Endodermal cell (in vitro differentiated cells): Measurements from ENCODE around the gene MTG2. TPM values are rescaled to one million over a fixed set of nuclear protein-coding genes. Genes with fewer than 3 reads are reported as not detected.

Source experiments
- DNase-seq: peaks from one replicate; pipeline ENCODE4 v3.0.0-alpha.2; 2017
- H3K27ac ChIP-seq: 2 replicates; pipeline ENCODE4 v1.5.1; 2013; ENCODE audit warnings: mild to moderate bottlenecking, low read depth, low read length, moderate library complexity
- H3K27me3 ChIP-seq: 2 replicates; pipeline ENCODE4 v1.6.1; 2013; ENCODE audit warnings: mild to moderate bottlenecking, low read length, moderate library complexity; ENCODE audit not compliant: insufficient read depth, control insufficient read depth, poor library complexity, severe bottlenecking
- H3K36me3 ChIP-seq: 2 replicates; pipeline ENCODE4 v1.7.0; 2013; ENCODE audit warnings: mild to moderate bottlenecking, low read length, moderate library complexity; ENCODE audit not compliant: control insufficient read depth, insufficient read depth
- H3K4me1 ChIP-seq: one replicate; pipeline ENCODE4 v1.7.0; 2013; ENCODE audit warnings: low read length; ENCODE audit not compliant: control insufficient read depth, insufficient read depth
- H3K4me3 ChIP-seq: 2 replicates; pipeline ENCODE4 v1.5.1; 2013; ENCODE audit warnings: mild to moderate bottlenecking, low read length, moderate library complexity
- H3K9ac ChIP-seq: 2 replicates; pipeline ENCODE4 v1.6.1; 2013; ENCODE audit warnings: mild to moderate bottlenecking, low read length, moderate library complexity; ENCODE audit not compliant: poor library complexity, severe bottlenecking; ENCODE audit errors: extremely low read depth
- H3K9me3 ChIP-seq: 2 replicates; pipeline ENCODE4 v1.6.1; 2013; ENCODE audit warnings: mild to moderate bottlenecking, low read length, moderate library complexity; ENCODE audit not compliant: control insufficient read depth
- H3K27ac Mint-ChIP-seq: 2 replicates; pipeline ENCODE4 v1.8.0; 2020; ENCODE audit warnings: mixed read lengths
- H3K27me3 Mint-ChIP-seq: 2 replicates; pipeline ENCODE4 v1.8.0; 2021; ENCODE audit warnings: mild to moderate bottlenecking, mixed read lengths; ENCODE audit not compliant: insufficient read depth
- H3K36me3 Mint-ChIP-seq: 2 replicates; pipeline ENCODE4 v1.8.0; 2020; ENCODE audit warnings: low read depth, mixed read lengths
- H3K4me1 Mint-ChIP-seq: 2 replicates; pipeline ENCODE4 v1.8.0; 2020; ENCODE audit warnings: mixed read lengths
- H3K4me3 Mint-ChIP-seq: 2 replicates; pipeline ENCODE4 v1.8.0; 2020; ENCODE audit warnings: mild to moderate bottlenecking, moderate library complexity, mixed read lengths
- H3K9me3 Mint-ChIP-seq: 2 replicates; pipeline ENCODE4 v1.8.0; 2020; ENCODE audit warnings: mild to moderate bottlenecking, mixed read lengths
- WGBS, 2 experiments: methylation state at CpG; one replicate each; pipeline versions ENCODE4 v1.1.5 to v1.1.7; 2013; ENCODE audit warnings: missing lambda C conversion rate in 2 of 2, mixed read lengths in 1 of 2; ENCODE audit not compliant: insufficient coverage in 1 of 2, insufficient read length in 1 of 2; 5-methylcytosine and 5-hydroxymethylcytosine counted together
- total RNA-seq, 2 donors: library from RNA; stranded (reverse); fragmentation: NEBNext Ultra II Directional in 1 of 2; extraction: Animal tissue kit (Norgen Biotek cat#: 25700) in 1 of 2; gene quantifications; 2 replicates in 1 of 2; 3 replicates in 1 of 2; pipeline ENCODE4 v1.2.1, GENCODE V29; 2021
- TF ChIP-seq, protein P1 (sequence below): fragments of 200-600 bp; sonication (generic); conservative IDR thresholded peaks from 2 replicates; pipeline ENCODE4 v1.5.0; 2021; ENCODE audit warnings: antibody characterized with exemption, mild to moderate bottlenecking

Gene MTG2
- total RNA-seq, 2 donors from 2014 or later, result 28.2 to 29.6 TPM

DNA sequence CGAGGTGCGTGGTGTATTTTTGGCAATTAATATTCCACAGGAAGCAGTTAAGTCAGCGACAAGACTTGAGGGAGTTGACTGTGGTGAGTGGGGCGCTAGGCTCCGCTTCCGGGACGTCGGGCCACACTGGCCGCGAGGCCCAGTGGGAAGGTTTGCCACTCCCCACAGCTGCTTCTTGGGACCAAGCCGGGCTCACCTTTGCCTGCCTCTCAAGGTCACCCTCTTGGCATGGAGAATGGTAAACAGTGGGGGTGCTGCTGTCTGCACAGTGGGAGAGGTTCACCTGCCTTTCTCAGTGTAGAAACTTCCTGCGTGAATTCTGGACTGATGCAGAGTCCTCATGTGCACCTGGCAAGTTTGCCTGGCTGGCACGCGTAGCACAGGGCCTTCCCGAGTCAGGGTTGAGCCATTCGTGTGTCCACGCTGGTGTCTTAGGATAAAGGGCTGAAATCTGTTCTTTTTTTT lies 61.8 kb downstream of the MTG2 start:
- Mint-ChIP-seq H3K27me3 (no peaks in the 10 kb centered on the region), H3K27ac (no peak overlapping the region), H3K4me1 (peaks cover 4% of the 10 kb centered on the region), H3K36me3 (peaks cover 32% of the 10 kb centered on the region), H3K4me3 (no peak overlapping the region), H3K9me3 (no peaks in the 10 kb centered on the region)
- H3K4me3 ChIP-seq, result no peak overlapping the region
- H3K4me1 ChIP-seq, result no peaks in the 10 kb centered on the region
- peaks cover 4% of the 10 kb centered on the region for H3K36me3 ChIP-seq
- DNase-seq, result no peak
- TF ChIP-seq, protein P1, sequence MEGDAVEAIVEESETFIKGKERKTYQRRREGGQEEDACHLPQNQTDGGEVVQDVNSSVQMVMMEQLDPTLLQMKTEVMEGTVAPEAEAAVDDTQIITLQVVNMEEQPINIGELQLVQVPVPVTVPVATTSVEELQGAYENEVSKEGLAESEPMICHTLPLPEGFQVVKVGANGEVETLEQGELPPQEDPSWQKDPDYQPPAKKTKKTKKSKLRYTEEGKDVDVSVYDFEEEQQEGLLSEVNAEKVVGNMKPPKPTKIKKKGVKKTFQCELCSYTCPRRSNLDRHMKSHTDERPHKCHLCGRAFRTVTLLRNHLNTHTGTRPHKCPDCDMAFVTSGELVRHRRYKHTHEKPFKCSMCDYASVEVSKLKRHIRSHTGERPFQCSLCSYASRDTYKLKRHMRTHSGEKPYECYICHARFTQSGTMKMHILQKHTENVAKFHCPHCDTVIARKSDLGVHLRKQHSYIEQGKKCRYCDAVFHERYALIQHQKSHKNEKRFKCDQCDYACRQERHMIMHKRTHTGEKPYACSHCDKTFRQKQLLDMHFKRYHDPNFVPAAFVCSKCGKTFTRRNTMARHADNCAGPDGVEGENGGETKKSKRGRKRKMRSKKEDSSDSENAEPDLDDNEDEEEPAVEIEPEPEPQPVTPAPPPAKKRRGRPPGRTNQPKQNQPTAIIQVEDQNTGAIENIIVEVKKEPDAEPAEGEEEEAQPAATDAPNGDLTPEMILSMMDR, result no peak
- no peaks in the 10 kb centered on the region for H3K27me3 ChIP-seq
- 97 to 98% methylated on average over 14 to 17 of the region's 17 CpGs for WGBS, 2 experiments
- H3K27ac ChIP-seq, result no peak overlapping the region
- H3K9ac ChIP-seq, result no peak overlapping the region
- H3K9me3 ChIP-seq, result no peaks in the 10 kb centered on the region

DNA sequence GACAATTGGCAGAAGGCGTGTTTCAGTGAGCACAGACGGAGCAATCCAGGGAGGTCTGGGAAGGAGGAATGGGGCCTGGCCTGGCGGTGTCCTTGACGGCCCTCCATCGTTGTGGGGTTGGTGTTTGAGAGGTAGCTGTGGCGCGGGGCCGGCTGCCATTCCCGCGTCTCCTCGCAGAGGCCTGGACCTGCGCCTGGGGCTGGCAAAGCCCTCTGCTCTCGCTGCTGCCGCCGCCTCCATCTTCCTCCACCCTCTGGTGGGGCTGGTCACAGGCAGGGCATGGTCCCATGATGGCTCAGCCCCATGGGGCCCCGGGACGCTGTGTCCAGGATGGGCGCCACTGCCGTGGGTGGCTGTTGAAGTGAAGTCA lies 63.1 kb downstream of the MTG2 start:
- H3K4me3 ChIP-seq, result no peak overlapping the region
- H3K4me1 ChIP-seq, result no peaks in the 10 kb centered on the region
- H3K9me3 Mint-ChIP-seq, result no peaks in the 10 kb centered on the region
- 94 to 95% methylated on average over 5 to 19 of the region's 19 CpGs for WGBS, 2 experiments
- no peaks in the 10 kb centered on the region for H3K27me3 Mint-ChIP-seq
- no peak for DNase-seq
- H3K9ac ChIP-seq, result no peak overlapping the region
- H3K9me3 ChIP-seq, result no peaks in the 10 kb centered on the region
- H3K4me1 Mint-ChIP-seq, result peaks cover 4% of the 10 kb centered on the region
- no peak overlapping the region for H3K27ac Mint-ChIP-seq
- TF ChIP-seq, protein P1, result no peak
- no peak overlapping the region for H3K27ac ChIP-seq
- peaks cover 4% of the 10 kb centered on the region for H3K36me3 ChIP-seq
- peaks cover 22% of the 10 kb centered on the region for H3K36me3 Mint-ChIP-seq
- no peaks in the 10 kb centered on the region for H3K27me3 ChIP-seq
- H3K4me3 Mint-ChIP-seq, result no peak overlapping the region

DNA sequence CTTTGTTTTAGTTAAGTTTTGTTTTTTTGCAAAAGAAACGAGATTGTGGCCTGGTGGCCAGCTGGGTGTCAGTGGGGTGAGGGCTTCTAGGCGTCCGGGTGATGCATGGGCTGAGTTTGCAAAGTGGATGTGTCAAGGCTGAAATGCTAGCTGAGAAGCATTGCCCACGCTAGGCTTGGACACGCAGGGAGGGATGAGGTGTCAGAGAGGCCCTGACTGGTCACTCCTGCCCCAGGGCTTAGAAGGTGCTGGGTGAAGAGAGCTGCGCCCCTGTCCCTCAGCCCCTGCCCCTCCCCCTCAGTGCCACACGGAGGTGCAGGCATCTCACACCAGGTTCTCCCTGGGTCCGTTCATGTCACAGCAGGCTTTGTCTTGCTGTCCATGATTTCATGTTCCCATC lies 63.6 kb downstream of the MTG2 start:
- Histone ChIP-seq H3K4me3 (no peak overlapping the region), H3K4me1 (no peaks in the 10 kb centered on the region), H3K27me3 (no peaks in the 10 kb centered on the region), H3K9ac (no peak overlapping the region), H3K9me3 (no peaks in the 10 kb centered on the region), H3K27ac (no peak overlapping the region), H3K36me3 (peaks cover 4% of the 10 kb centered on the region)
- Mint-ChIP-seq H3K27ac (no peak overlapping the region), H3K4me1 (peaks cover 4% of the 10 kb centered on the region), H3K4me3 (no peak overlapping the region), H3K9me3 (no peaks in the 10 kb centered on the region), H3K27me3 (no peaks in the 10 kb centered on the region), H3K36me3 (peaks cover 18% of the 10 kb centered on the region)
- WGBS, 2 experiments, result 89% methylated on average over 5 to 8 of the region's 8 CpGs
- TF ChIP-seq, protein P1, result no peak
- no peak for DNase-seq
